GM21619 (cell line): ENCODE data around the gene ZNF487.
"Not testable (repeated sequence)": the region's sequence is repeated elsewhere in the genome, so short reads cannot be mapped to it uniquely, and the experiment has no call there.

ENCODE experiments used
- ATAC-seq: cut with Tn5 transposase; IDR thresholded peaks from one replicate; pipeline ENCODE4 v1.9.1; 2021; ENCODE audit not compliant: unreplicated experiment

Gene ZNF487

DNA sequence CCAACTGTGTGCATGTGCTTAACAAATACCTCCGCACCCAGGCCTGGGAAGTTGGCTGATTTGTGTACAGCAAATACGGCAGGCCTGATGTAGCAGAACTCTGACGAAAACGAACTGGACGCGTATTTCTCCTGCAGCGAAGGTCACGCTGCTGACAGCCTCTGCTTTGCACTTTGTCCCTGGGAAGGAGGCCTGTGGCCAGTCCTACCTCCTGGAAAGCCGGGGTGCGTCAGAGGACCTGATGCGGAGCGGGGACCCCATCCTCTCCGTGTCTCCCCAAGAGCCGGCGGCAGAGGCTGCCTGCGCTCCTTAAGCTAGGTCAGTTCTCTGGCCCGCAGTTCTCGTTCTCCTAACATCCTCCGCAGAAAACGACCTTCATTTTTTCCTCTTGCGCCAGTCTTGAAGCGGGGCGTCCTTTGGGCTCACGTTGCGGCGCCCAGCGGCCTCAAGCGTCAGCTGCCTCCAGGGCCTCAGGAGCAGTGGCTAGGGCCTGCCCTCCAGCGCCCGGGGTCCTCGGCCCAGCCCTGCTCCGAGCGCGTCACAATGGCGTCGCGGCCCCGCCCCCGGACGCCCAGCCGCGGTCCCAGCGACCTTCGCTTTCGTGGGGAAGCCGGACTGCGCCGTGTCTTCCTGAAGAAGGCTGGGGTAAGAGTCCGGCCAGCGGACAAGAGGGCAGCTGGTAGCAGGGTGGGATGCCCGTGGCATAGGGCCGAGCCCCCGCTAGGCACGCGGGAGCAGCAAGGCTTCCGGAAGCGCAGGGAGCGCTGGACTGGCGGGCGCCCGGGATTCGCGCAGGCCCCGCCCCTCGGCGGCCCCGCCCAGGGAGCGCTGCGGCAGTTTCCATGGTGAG lies at the start of gene ZNF487:
TSS of gene ZNF487 (plus strand) at position 821 of the 850 bp plus-strand sequence. CDS start 38,703 bp downstream, outside the sequence.
- ATAC-seq: peak; percentile 94

DNA sequence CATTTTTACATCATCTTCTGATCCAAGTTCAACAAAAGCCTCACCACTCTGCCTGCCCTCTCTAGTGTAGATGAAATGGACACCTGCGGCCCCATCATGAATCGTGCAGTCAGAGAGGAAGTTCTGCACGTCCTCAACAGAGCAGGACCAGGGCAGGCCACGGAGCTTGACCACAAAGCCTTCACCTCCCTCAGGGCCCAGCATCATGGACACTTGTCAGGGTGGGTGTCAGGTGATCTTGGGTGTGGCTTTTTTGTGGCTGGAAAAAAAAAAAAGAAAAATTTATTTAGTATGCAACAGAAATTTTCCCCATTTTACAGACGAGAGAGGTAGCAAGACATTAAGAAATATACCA lies 49.3 kb upstream of the ZNF487 start:
- no peak for ATAC-seq

GRCh38 chr10:43389867-43390266 lies 47.0 kb upstream of the ZNF487 start:
- no peak for ATAC-seq

DNA sequence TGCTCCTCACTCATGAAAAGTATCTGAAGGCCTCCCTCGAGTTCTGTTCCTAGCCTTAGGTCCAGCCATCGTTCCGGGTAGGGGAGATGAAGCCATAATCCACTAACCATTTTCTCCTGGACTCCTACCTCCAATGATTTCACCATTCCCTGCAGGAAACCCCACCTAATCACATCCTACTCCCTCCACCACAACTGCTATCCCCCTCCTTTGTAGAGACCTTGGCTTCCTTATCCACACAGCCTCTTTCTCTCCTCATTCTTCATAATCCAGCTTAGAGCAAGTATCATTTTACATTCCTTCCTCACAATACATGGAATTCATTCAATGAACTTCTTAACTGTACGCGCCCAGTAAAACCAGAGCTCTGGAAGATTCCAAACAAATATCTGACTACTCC lies 46.6 kb upstream of the ZNF487 start:
- ATAC-seq: no peak

GRCh38 chr10:43390759-43391158 lies 46.2 kb upstream of the ZNF487 start:
- ATAC-seq: no peak

GRCh38 chr10:43391496-43391895 lies 45.4 kb upstream of the ZNF487 start:
- no peak for ATAC-seq

DNA sequence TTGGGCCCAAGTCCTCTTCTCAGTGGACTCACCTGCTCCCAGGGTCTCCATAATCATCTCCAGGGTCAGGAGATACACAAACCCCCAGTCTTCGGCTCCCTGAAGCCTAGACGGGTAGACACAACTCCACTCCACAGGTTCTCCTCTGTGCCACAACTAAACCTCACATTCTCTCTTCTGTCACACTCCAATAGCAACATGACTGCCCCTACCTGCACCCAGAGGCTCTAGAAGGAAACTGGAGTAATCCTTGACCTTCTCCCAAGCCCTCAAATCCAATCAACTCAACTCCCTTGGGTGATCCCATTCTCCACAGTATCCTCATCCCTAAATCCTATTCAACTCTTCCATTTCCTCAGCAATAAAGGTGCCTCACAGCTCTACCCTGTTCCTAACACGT lies 44.2 kb upstream of the ZNF487 start:
- ATAC-seq: no peak

GRCh38 chr10:43393186-43393585 lies 43.7 kb upstream of the ZNF487 start:
- not testable (repeated sequence) for ATAC-seq

DNA sequence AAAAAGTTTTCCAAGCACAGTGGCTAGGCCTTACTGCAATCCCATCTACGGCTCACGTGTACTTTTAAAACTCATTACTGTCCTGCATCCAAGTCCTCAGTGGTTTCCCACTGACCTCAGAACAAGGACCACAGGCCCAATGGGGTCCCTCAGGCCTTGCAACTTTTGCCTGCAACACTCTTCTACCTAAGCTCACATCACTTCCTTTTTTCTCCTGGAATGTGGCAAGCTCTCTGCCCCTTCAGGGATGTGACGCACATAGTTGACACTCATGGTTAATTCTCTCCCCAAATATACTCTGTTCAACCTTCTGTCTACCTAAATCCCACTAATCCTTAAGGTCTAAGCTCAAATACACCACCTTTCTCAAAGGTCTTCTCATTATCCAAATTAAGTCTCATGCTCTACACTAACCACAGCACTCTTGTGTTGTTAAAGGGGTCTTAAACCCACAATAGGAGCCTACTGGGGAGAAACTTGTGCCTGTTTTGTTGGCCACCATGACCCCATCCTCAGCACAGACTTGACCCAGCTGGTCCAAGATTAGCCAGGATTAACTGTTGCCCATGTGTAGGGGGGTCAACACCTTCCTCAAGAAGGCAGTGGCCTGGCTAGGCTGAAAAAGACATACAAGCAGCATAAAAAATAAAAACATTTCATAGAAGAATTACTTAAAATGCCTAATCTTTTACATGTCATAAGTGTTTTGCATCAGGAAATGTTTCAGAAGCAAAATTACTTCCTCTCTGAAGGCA lies 43.1 kb upstream of the ZNF487 start:
- no peak for ATAC-seq

GRCh38 chr10:43394868-43395267 lies 42.0 kb upstream of the ZNF487 start:
- no peak for ATAC-seq

- ATAC-seq: no peak
These were observed 41.3 kb upstream of the ZNF487 start for GRCh38 chr10:43395571-43396060.

GRCh38 chr10:43396061-43396927 lies 40.6 kb upstream of the ZNF487 start:
- ATAC-seq: peak; percentile 49

DNA sequence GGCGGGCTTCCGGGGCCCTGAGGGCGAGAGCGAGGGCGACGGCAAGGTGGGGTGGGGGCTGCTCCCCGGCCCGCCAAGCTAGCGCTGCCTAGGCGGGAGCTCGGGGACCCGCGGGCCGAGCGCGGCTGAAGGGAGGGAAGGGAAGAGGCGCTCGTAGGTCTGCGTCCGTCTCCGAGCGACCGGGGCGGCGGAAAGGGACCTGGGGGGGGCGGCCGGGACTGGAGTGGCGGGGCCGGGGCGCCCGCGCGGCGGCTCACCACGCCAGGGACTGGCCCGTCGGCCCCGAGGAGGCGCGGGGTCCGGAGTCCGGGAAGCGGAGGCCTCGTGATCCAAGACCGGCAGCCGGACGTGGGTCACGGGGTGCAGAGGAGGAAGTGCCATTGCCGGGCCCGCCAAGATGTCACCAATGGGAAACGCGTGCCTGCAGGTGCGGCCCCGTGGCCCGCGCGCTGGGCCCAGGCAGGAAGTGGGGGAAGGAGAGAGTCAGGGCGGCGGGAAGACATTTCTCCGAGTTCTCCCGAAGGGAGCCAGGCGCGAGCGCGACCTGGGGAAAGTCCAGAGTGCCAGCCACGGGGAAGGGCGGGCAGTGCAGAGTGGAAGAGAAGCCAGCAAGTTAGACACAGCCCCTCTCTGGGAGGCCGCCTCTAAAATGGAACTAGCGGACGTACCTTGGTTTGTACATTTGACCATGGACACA lies 39.8 kb upstream of the ZNF487 start:
- peak; percentile 84 for ATAC-seq

- no peak for ATAC-seq
These were observed 38.0 kb upstream of the ZNF487 start for GRCh38 chr10:43398939-43399319.

DNA sequence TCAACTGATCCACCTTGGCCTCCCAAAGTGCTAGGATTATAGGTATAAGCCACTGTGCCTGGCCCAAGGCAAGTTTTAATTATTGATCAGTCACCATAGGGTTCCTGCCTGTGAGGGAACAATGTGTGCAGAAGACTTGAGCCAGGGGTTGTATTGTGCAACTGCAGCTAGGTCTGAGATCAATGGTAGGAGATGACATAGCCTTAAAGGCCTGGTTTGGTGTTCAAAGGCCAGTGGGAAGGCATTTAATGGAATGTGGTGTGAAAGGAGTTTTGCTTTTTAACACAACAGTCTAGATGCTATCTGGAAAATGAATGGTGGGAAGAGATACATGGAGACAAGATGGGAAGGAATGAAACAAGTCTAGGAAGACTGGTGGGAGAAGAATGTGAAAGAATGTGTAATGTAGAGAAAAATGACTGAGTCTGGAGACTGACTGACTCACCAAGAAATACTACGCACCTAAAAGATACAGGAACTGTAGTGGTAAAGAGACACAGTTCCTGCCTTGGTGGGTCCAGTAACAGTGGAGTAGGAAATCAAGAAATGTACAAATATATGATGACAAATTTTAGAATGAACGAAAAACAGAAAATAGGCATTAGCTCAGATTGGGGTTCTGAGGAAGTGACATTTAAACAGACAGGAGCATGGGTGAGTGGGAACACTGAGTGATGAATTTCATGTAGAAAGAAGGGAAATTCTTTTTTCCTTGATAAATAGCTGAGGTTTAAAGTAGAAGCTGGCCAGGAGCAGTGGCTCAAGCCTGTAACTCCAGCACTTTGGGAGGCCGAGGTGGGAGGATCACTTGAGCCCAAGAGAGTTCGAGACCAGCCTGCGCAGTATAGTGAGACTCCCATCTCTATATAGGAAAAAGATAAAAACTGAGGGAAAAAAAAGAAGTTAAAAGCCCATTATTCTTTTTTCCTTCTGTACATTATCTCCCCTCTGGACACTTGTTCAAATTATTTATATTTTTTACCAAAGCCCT lies 37.3 kb upstream of the ZNF487 start:
- ATAC-seq: no peak

DNA sequence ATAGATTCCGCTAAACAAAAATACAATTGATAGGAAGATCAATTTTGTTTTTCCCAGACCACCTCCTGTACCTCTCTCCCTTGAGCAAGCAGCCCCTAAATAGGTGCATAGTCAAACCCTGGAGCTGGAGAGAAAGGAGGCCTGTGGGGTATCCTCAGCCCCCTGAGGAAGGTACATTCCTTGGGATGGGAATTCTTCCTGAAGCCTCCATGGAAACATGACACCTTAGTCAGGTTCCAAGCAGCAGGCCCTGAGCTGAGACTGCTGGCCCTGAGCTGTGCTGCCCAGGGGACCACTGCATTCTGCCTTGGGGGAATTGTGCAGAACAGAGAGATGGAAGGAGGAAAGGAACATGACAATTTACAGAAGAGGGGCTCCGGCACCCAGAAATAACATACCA lies 35.3 kb upstream of the ZNF487 start:
- ATAC-seq: no peak

- no peak for ATAC-seq
These were observed 34.7 kb upstream of the ZNF487 start for GRCh38 chr10:43402176-43402575.

DNA sequence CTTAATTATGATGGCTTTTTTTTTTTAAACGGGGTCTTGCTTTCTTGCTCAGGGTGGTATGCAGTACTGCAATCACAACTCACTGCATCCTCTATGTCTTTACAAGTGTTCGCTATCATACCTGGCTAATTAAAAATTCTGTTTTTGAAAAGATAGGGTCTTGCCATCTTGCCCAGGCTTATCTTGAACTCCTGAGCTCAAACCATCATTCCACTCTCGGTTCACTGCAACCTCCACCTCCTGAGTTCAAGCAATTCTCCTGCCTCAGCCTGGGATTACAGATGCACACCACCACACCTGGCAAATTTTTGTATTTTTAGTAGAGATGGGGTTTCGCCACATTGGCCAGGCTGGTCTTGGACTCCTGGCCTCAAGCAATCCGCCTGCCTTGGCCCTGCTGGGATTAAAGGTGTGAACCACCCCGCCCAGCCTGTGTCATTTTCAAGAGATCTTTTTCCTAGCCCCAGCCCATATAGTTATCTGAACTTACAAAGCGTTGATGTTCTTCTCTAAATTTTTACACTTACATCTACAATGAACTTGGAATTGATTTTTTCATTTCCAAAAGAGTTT lies 33.9 kb upstream of the ZNF487 start:
- no peak for ATAC-seq
